WERI-Rb-1 (cell line): ENCODE data around the gene TNFRSF14.
"Not testable (repeated sequence)": the region's sequence is repeated elsewhere in the genome, so short reads cannot be mapped to it uniquely, and the experiment has no call there.

Source experiments
- DNase-seq: peaks from one replicate; pipeline ENCODE4 v3.0.0-alpha.2; 2020
- H3K27ac ChIP-seq: fragments of 250-450 bp; sonication (Bioruptor Pico); 2 replicates; pipeline ENCODE4 v1.5.1; 2020; ENCODE audit warnings: mild to moderate bottlenecking, moderate library complexity
- H3K27me3 ChIP-seq: fragments of 250-450 bp; sonication (Bioruptor Pico); 2 replicates; pipeline ENCODE4 v1.5.1; 2021; ENCODE audit warnings: mild to moderate bottlenecking, low read depth, moderate library complexity; ENCODE audit not compliant: insufficient read depth, severe bottlenecking
- H3K36me3 ChIP-seq: fragments of 250-450 bp; sonication (Bioruptor Pico); 2 replicates; pipeline ENCODE4 v1.5.1; 2020; ENCODE audit warnings: mild to moderate bottlenecking, moderate library complexity
- H3K4me3 ChIP-seq: 2 replicates; pipeline ENCODE4 v1.5.1; 2011; ENCODE audit warnings: low read depth, mild to moderate bottlenecking, control low read depth, low read length
- H3K9me3 ChIP-seq: fragments of 250-450 bp; sonication (Bioruptor Pico); 2 replicates; pipeline ENCODE4 v1.5.1; 2021; ENCODE audit warnings: mild to moderate bottlenecking, moderate library complexity; ENCODE audit not compliant: severe bottlenecking
- TF ChIP-seq, protein P1 (sequence below): IDR thresholded peaks from 2 replicates; pipeline ENCODE4 v1.5.1; 2011; ENCODE audit warnings: low read depth, mild to moderate bottlenecking, control low read depth, inconsistent platforms, low read length

TNFRSF14 gene

DNA sequence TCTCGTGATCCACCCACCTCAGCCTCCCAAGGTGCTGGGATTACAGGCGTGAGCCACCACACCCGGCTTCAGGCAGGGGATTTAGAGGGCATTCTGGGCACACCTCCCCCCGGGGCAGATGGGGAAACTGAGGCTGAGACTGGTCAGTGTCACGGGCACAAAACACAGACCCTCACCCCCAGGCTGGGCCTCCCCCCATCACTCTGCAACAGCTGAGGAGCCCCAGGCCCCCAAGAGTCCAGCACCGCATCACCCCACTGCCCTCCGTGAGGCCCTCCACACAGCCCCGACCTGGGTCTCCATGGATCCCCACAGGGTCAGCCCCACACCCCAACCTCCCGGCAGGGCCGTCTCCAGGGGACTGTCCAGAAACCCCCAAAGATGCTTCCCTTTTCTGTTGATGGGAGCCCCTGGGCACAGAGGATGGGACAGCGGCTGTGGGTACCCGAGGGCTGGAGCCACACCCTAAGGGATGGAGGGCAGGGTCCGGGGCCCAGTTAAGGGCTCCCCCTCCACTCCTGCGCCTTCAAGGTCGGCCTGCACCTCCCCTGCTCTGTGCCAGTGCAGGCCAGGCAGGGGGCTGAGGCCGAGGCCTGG, 11.0 kb downstream of the TNFRSF14 start:
- Histone ChIP-seq H3K4me3 (no peak overlapping the region), H3K27me3 (no peaks in the 10 kb centered on the region), H3K36me3 (no peaks in the 10 kb centered on the region), H3K9me3 (peaks cover 3% of the 10 kb centered on the region), H3K27ac (no peak overlapping the region)
- TF ChIP-seq, protein P1, sequence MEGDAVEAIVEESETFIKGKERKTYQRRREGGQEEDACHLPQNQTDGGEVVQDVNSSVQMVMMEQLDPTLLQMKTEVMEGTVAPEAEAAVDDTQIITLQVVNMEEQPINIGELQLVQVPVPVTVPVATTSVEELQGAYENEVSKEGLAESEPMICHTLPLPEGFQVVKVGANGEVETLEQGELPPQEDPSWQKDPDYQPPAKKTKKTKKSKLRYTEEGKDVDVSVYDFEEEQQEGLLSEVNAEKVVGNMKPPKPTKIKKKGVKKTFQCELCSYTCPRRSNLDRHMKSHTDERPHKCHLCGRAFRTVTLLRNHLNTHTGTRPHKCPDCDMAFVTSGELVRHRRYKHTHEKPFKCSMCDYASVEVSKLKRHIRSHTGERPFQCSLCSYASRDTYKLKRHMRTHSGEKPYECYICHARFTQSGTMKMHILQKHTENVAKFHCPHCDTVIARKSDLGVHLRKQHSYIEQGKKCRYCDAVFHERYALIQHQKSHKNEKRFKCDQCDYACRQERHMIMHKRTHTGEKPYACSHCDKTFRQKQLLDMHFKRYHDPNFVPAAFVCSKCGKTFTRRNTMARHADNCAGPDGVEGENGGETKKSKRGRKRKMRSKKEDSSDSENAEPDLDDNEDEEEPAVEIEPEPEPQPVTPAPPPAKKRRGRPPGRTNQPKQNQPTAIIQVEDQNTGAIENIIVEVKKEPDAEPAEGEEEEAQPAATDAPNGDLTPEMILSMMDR = no peak
- DNase-seq = no peak

DNA sequence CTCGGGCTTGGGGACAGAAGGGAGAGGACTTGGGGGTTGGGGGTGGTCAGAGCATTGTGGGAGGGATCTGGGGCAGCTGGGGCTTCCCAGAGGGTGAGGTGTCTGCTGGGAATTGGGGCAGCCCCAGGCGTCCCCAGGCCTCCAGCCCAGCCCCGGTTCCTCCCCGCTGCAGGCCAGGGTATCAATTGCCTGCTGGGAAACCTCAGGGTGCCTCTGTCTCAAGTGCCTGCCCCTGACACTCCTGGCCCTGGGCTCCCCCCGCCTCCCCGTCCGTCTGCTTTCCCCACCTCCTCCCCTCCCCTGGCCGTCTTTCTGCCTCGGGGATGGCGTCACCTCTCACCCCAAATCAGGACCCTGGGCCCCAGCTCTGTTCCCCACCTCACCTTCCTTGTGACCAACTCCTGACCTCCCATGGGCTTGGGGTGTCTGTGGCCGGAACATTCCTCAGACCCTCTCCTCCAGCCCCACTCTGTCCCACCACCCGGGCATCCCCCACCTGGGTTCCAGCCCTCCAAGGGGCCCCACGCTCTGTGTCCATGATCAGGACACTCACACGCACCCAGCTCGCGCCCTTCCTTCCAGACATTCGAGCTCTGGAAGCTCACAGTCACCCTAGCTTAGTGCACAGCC, 12.1 kb downstream of the TNFRSF14 start:
- not testable (repeated sequence) for H3K9me3 ChIP-seq, H3K27me3 ChIP-seq, H3K4me3 ChIP-seq, H3K36me3 ChIP-seq, DNase-seq, H3K27ac ChIP-seq

DNA sequence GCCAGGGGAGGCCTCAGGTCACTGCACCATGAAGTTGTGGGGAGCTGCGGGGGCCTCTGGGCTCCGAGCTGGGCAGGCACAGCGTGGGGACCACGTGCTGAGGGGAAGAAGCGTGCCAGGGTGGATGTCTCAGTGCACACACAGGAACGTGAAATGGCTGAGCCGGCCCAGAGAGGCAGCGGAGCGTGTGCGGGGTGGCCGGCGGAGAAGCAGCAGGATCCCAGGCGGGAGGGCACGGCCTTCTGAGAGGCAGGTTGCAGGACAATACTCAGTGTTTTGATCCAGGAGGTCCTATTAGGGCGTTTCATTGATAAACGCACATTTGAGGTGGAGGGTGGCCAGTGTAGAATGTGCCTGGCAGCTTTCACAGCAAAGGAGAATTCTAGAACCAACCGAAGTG, 12.9 kb downstream of the TNFRSF14 start:
- DNase-seq = no peak
- no peaks in the 10 kb centered on the region for H3K27me3 ChIP-seq
- no peak overlapping the region for H3K4me3 ChIP-seq
- TF ChIP-seq, protein P1 = no peak
- H3K27ac ChIP-seq = no peak overlapping the region
- H3K9me3 ChIP-seq = peaks cover 17% of the 10 kb centered on the region
- H3K36me3 ChIP-seq = no peaks in the 10 kb centered on the region

DNA sequence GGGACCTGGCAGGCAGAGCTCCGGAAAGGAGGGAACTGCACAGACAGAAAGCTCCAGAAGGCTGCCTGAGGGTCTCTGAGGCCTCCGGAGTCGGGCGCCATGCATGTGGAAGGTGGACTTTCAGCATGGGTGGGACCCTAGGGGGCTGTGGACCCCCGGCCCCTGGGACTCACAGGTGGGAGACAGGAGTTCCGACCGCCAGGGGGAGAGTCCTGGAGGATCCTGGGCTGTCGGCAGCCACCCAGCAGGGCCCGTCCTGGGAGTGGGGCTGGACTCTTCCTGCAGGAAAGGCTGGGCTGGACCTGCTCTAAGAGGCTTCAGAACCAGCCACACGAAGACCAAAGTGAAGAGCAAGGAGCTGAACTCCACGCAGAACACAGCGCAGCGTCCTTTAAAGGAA, 13.5 kb downstream of the TNFRSF14 start:
- not testable (repeated sequence) for H3K36me3 ChIP-seq, H3K27ac ChIP-seq, DNase-seq, H3K4me3 ChIP-seq, H3K27me3 ChIP-seq
- peaks cover 17% of the 10 kb centered on the region for H3K9me3 ChIP-seq

DNA sequence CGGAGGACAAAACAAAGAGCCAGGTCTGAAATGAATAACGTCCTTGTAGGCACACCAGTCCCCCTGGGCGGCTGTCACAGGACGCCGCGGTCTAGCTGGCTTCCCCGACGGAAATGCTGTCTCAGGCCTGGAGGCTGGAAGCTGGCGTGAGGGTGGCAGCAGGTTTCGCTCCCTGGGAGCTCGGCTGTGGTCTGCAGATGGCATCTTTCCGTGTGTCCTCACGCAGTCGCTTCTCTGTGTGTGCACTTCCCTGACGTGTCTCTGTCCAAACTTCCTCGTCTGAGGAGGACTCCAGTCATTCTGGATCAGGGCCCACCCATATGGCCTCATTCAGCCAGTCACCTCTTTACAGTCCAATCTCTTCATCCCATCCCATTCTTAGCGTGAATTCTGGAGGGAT, 14.2 kb downstream of the TNFRSF14 start:
- Histone ChIP-seq H3K4me3 (no peak overlapping the region), H3K27ac (no peak overlapping the region), H3K36me3 (no peaks in the 10 kb centered on the region), H3K9me3 (peaks cover 17% of the 10 kb centered on the region), H3K27me3 (no peaks in the 10 kb centered on the region)
- TF ChIP-seq, protein P1 = no peak
- DNase-seq = no peak

DNA sequence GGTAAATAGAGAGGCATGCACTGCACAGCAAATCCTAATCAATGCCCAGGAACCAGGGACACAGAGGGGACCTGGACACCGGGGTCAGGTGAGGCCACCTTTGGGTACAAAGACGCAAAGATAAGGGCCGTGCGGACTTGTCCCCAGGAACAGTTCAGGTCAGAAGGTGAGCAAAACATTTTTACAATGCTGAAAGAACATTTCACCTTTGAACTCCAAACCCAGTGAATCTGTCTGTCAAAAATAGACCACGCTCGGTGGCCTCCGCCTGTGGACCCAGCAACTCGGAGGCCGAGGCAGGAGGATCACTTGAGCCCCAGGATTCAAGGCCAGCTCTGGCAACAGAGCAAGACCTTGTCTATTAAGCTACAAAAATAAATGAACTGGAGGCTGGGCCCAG, 15.2 kb downstream of the TNFRSF14 start:
- Histone ChIP-seq H3K27ac (no peak overlapping the region), H3K4me3 (no peak overlapping the region), H3K27me3 (no peaks in the 10 kb centered on the region), H3K36me3 (no peaks in the 10 kb centered on the region), H3K9me3 (peaks cover 17% of the 10 kb centered on the region)
- TF ChIP-seq, protein P1 = no peak
- DNase-seq = no peak
